LNCaP clone FGC (cell line): ENCODE measurements around the gene SYT11.
A peak's percentile ranks its signal among the peaks of the same experiment; 100 is the strongest.

Experiments
- DNase-seq: peaks from one replicate; pipeline ENCODE4 v3.0.0-alpha.2; 2011; ENCODE audit warnings: low read depth
- H3K4me3 ChIP-seq: 2 replicates; pipeline ENCODE4 v1.5.1; 2011; ENCODE audit warnings: mild to moderate bottlenecking, low read depth, low read length, control low read depth
- TF ChIP-seq, protein P1 (sequence below): IDR thresholded peaks from 2 replicates; pipeline ENCODE4 v1.5.1; 2012; ENCODE audit warnings: mild to moderate bottlenecking; ENCODE audit not compliant: control insufficient read depth, insufficient read depth; ENCODE audit errors: extremely low read depth

SYT11 gene, protein sequence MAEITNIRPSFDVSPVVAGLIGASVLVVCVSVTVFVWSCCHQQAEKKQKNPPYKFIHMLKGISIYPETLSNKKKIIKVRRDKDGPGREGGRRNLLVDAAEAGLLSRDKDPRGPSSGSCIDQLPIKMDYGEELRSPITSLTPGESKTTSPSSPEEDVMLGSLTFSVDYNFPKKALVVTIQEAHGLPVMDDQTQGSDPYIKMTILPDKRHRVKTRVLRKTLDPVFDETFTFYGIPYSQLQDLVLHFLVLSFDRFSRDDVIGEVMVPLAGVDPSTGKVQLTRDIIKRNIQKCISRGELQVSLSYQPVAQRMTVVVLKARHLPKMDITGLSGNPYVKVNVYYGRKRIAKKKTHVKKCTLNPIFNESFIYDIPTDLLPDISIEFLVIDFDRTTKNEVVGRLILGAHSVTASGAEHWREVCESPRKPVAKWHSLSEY

DNA sequence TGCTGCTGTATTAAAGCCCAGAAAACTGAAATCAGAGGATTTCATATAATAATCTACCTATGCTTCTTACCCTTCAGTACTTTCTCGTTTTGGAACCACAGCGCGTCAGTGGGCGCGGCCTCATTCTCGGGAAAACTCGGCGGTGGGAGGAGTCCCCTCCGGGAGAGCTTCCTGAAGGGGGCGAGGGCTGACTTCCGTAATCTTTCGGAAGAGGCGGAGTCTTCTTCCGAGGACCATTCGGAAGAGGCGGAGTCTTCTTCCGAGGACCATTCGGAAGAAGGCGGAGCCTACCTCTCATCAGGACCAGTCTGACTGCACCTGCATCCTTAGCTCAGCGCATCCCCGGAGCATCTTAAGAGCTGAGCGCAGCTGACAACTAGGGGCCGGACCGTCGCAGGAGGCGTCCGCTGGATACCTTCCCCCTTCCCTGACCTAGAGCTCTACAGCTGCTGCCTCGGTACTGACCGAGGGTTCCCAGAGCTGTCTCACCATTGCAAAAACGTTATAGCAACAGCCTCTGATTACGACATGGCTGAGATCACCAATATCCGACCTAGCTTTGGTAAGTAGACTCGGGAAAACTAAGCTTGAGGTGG lies at the start of gene SYT11:
Gene SYT11 (plus strand): TSS at position 334 of the 596 bp plus-strand sequence. CDS start 195 bp downstream, at position 529.
- TF ChIP-seq, protein P1, sequence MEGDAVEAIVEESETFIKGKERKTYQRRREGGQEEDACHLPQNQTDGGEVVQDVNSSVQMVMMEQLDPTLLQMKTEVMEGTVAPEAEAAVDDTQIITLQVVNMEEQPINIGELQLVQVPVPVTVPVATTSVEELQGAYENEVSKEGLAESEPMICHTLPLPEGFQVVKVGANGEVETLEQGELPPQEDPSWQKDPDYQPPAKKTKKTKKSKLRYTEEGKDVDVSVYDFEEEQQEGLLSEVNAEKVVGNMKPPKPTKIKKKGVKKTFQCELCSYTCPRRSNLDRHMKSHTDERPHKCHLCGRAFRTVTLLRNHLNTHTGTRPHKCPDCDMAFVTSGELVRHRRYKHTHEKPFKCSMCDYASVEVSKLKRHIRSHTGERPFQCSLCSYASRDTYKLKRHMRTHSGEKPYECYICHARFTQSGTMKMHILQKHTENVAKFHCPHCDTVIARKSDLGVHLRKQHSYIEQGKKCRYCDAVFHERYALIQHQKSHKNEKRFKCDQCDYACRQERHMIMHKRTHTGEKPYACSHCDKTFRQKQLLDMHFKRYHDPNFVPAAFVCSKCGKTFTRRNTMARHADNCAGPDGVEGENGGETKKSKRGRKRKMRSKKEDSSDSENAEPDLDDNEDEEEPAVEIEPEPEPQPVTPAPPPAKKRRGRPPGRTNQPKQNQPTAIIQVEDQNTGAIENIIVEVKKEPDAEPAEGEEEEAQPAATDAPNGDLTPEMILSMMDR: no peak
- DNase-seq: peak; percentile 93
- peak within 1 kb of the TSS; percentile 46 for H3K4me3 ChIP-seq

DNA sequence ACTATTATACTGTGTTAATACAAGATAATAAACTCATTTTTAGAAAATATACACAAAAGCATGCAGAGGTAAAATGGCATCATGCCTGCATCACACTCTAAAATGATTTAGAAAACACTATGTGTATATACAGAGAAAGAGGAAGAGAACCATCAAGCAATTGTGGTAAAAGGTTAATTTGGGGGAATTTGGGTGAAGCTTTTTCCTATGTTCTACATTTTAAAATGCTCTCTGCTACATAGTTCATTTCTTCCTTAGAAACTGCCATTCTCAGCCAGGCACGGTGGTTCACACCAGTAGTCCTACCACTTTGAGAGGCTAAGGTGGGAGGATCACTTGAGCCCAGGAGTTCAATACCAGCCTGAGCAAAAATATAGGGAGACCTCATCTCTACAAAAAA lies 46.5 kb upstream of the SYT11 start:
- H3K4me3 ChIP-seq: no peak overlapping the region
- TF ChIP-seq, protein P1: no peak
- DNase-seq: no peak

DNA sequence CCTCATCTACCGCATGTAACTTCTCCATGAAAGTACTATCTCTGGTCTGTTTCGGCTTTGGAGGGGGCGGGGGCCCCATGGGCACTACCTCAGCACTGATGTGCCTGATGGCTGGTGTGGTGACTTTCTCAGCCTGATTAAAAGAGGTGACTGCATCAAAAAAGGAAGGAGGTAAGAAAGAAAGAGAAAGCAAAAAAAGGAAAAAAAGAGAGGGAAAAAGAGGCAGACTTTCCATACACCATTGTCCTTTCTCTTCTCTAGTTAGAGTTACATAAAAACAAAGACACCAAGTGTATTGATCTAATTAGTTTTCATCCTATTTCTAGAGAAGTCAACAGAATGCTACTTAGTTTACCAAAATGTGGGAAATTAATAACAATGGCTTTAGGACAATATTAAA lies 45.7 kb upstream of the SYT11 start:
- H3K4me3 ChIP-seq: no peak overlapping the region
- no peak for DNase-seq
- TF ChIP-seq, protein P1: no peak

DNA sequence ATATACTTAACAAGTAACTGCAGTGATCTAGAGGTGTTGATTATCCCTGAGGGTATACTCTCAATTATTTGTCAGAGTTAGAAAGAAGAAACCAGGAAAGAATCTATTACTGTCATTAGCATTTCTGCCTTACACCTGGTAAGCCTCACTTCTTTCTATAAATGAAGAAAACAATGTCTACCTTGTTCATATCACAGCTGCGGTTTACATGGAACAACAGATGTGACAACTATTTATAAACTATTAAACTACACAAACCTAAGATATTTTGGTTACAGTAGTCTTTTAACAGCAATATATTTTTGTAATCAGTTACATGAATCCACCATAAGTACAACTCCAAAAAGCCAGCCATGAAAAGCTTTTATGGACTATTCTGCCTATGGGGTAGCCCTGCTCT lies 43.0 kb upstream of the SYT11 start:
- no peak overlapping the region for H3K4me3 ChIP-seq
- TF ChIP-seq, protein P1: no peak
- no peak for DNase-seq

DNA sequence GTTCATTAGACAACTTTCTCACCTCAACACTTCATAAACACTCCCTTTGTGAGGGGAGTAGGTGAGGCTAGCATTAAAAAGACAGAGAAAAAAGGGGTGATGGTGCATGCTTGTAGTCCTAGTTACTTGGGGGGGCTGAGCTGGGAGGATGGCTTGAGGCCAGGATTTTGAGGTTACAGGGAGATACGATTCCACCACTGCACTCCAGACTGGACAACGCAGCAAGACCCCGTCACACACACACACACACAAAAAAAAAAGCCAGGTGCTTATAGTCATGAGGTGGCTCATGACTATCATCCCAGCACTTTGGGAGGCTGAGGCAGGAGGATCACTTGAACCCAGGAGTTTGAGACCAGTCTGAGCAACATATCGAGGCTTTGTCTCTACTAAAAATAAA lies 31.9 kb upstream of the SYT11 start:
- H3K4me3 ChIP-seq: no peak overlapping the region
- TF ChIP-seq, protein P1: no peak
- DNase-seq: no peak

DNA sequence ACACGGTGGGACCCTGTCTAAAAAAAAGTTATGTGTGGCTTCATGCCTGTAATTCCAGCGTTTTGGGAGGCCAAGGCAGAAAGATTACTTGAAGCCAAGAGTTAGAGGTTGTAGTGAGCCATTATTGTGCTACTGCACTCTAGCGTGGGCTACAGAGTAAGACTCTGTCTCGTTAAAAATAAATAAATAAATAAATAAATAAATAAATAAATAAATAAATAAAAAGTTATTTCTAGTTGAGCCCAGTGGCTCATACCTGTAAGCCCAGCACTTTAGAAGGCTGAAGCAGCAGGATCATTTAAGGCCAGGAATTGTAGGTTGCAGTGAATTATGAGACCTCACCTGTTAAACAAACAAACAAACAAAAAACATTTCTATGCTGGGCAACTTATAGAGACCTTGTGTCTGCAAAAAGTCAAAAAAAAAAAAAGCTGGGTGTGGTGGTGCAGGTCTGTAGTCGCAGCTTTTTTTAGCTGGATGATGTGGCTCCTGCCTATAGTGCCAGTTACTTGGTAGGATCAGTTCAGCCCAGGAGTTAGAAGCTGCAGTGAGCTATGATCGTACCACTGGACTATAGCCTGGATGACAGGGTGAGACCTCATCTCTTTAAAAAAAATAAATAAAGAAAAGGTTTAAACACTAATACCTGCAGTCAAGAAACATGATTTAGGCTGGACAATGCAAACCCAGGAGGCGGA lies 27.9 kb upstream of the SYT11 start:
- no peak for DNase-seq
- TF ChIP-seq, protein P1: no peak
- no peak overlapping the region for H3K4me3 ChIP-seq
